HG03097 (cell line): ENCODE measurements around the gene CREB3.

Experiments used
- ATAC-seq: cut with Tn5 transposase; IDR thresholded peaks from one replicate; pipeline ENCODE4 v1.9.1; 2021; ENCODE audit not compliant: unreplicated experiment, low FRiP score

CREB3 gene

GRCh38 chr9:35700031-35700430 lies 32.4 kb upstream of the CREB3 start:
- no peak for ATAC-seq

GRCh38 chr9:35700942-35701341 lies 31.5 kb upstream of the CREB3 start:
- no peak for ATAC-seq

- no peak for ATAC-seq
Measured at GRCh38 chr9:35702696-35703095, 29.8 kb upstream of the CREB3 start.

- ATAC-seq: no peak
Measured at GRCh38 chr9:35703906-35704672, 28.4 kb upstream of the CREB3 start.

- ATAC-seq: no peak
Measured at GRCh38 chr9:35705372-35705771, 27.1 kb upstream of the CREB3 start.

GRCh38 chr9:35705836-35706430 lies 26.5 kb upstream of the CREB3 start:
- ATAC-seq: no peak

GRCh38 chr9:35706951-35707350 lies 25.5 kb upstream of the CREB3 start:
- ATAC-seq: no peak

GRCh38 chr9:35708146-35708545 lies 24.3 kb upstream of the CREB3 start:
- ATAC-seq: no peak

GRCh38 chr9:35710818-35711500 lies 21.5 kb upstream of the CREB3 start:
- ATAC-seq: no peak

- no peak for ATAC-seq
Measured at GRCh38 chr9:35711501-35712428, 20.7 kb upstream of the CREB3 start.

- ATAC-seq: no peak
Measured at GRCh38 chr9:35712762-35713400, 19.6 kb upstream of the CREB3 start.

- ATAC-seq: no peak
Measured at GRCh38 chr9:35713578-35713977, 18.9 kb upstream of the CREB3 start.

GRCh38 chr9:35714123-35714522 lies 18.3 kb upstream of the CREB3 start:
- no peak for ATAC-seq

GRCh38 chr9:35714579-35715252 lies 17.8 kb upstream of the CREB3 start:
- no peak for ATAC-seq

GRCh38 chr9:35716230-35716629 lies 16.2 kb upstream of the CREB3 start:
- ATAC-seq: no peak

GRCh38 chr9:35717132-35717870 lies 15.2 kb upstream of the CREB3 start:
- no peak for ATAC-seq

GRCh38 chr9:35718721-35719511 lies 13.6 kb upstream of the CREB3 start:
- no peak for ATAC-seq

- ATAC-seq: no peak
Measured at GRCh38 chr9:35719546-35719945, 12.9 kb upstream of the CREB3 start.
